ENCODE results near the gene CNTNAP2.

CNTNAP2 gene

GRCh38 chr7:148232784-148233183 is 2116.2 kb downstream of the CNTNAP2 start:
- no peak overlapping the region for H3K4me3 ChIP-seq (ENCODE audit: low read depth, low read length)
- no peaks in the 10 kb centered on the region for H3K9me3 ChIP-seq (ENCODE audit: control insufficient read depth, insufficient read depth, low read depth, low read length)
- CTCF ChIA-PET, result interaction anchor here (1.8 kb wide), 1 partner anchor 9 kb away, joined by 7 read pairs; no protein-coding TSS in a partner anchor
- no peak overlapping the region for H3K27ac ChIP-seq (ENCODE audit: extremely low read depth, low read depth, low read length)
- no peaks in the 10 kb centered on the region for H3K4me1 ChIP-seq (ENCODE audit: control insufficient read depth, insufficient read depth, low read length)
- POLR2A ChIA-PET, result no interaction called here
- TF ChIP-seq ZEB2 (tag by site-specific recombination; IDR thresholded peaks at IDR 0.05) (no peak), ZNF692 (tag by site-specific recombination; IDR thresholded peaks at IDR 0.05) (no peak), GLI2 (tag by site-specific recombination; IDR thresholded peaks at IDR 0.05; ENCODE audit: borderline replicate concordance, low read depth) (no peak), ZNF776 (tag by site-specific recombination; IDR thresholded peaks at IDR 0.05; ENCODE audit: borderline replicate concordance) (no peak), ZSCAN16 (tag by site-specific recombination; IDR thresholded peaks at IDR 0.05) (no peak), ZNF214 (tag by site-specific recombination; IDR thresholded peaks at IDR 0.05; ENCODE audit: borderline replicate concordance) (no peak), KLF10 (tag by site-specific recombination; IDR thresholded peaks at IDR 0.05) (no peak), ZNF768 (tag by site-specific recombination; IDR thresholded peaks at IDR 0.05) (no peak)
- no peaks in the 10 kb centered on the region for H3K36me3 ChIP-seq (ENCODE audit: control insufficient read depth in 2 of 2, insufficient read depth in 1 of 2, low read length in 2 of 2)

- CTCF ChIA-PET, result no interaction called here
- no peak overlapping the region for H3K27ac ChIP-seq (ENCODE audit: extremely low read depth, low read depth, low read length)
- H3K36me3 ChIP-seq (ENCODE audit: control insufficient read depth in 2 of 2, insufficient read depth in 1 of 2, low read length in 2 of 2), result no peaks in the 10 kb centered on the region
- no peak for TF ChIP-seq TSHZ1 (tag by site-specific recombination; IDR thresholded peaks at IDR 0.05; ENCODE audit: borderline replicate concordance)
- TF ChIP-seq ZNF645 (tag by site-specific recombination; IDR thresholded peaks at IDR 0.05), result no peak
- TF ChIP-seq ZSCAN23 (tag by site-specific recombination; IDR thresholded peaks at IDR 0.05), result no peak
- no peak for TF ChIP-seq PRDM6 (tag by site-specific recombination; IDR thresholded peaks at IDR 0.05)
- TF ChIP-seq ZNF18 (tag by site-specific recombination; IDR thresholded peaks at IDR 0.05), result no peak
- no peak for TF ChIP-seq TCF7L2 (IDR thresholded peaks at IDR 0.05; ENCODE audit: borderline replicate concordance, low read depth, low read length)
- TF ChIP-seq ZBTB20 (tag by site-specific recombination; IDR thresholded peaks at IDR 0.05), result no peak
- no peak for TF ChIP-seq OSR2 (tag by site-specific recombination; IDR thresholded peaks at IDR 0.05)
- no peak for TF ChIP-seq ZBTB1 (tag by site-specific recombination; IDR thresholded peaks at IDR 0.05)
- TF ChIP-seq SETDB1 (IDR thresholded peaks at IDR 0.05; ENCODE audit: insufficient read length, low read length), result no peak
- TF ChIP-seq OVOL3 (tag by site-specific recombination; IDR thresholded peaks at IDR 0.05), result no peak
- TF ChIP-seq KLF10 (tag by site-specific recombination; IDR thresholded peaks at IDR 0.05), result no peak
- TF ChIP-seq ZNF140 (tag by site-specific recombination; IDR thresholded peaks at IDR 0.05), result no peak
- no peak for TF ChIP-seq ZNF155 (tag by site-specific recombination; IDR thresholded peaks at IDR 0.05)
- no peak for TF ChIP-seq SP2 (tag by site-specific recombination; IDR thresholded peaks at IDR 0.05)
- TF ChIP-seq ZNF214 (tag by site-specific recombination; IDR thresholded peaks at IDR 0.05; ENCODE audit: borderline replicate concordance), result no peak
- no peak for TF ChIP-seq ZNF596 (tag by site-specific recombination; IDR thresholded peaks at IDR 0.05)
- no peak for TF ChIP-seq ZEB2 (tag by site-specific recombination; IDR thresholded peaks at IDR 0.05)
- no peak for TF ChIP-seq ZNF529 (tag by site-specific recombination; IDR thresholded peaks at IDR 0.05; ENCODE audit: insufficient replicate concordance)
- H3K4me3 ChIP-seq (ENCODE audit: low read depth, low read length), result no peak overlapping the region
- POLR2A ChIA-PET, result no interaction called here
- no peaks in the 10 kb centered on the region for H3K9me3 ChIP-seq (ENCODE audit: control insufficient read depth, insufficient read depth, low read depth, low read length)
- peaks cover 3% of the 10 kb centered on the region; the same call in 1 of the 2 replicates for H3K4me1 ChIP-seq (ENCODE audit: control insufficient read depth, insufficient read depth, low read length)
These were observed 2118.1 kb downstream of the CNTNAP2 start for GRCh38 chr7:148234715-148235114.
